SIG-M5 treated with dmso at 0.1 percent for 504 hours (cell line): ENCODE data around the gene TUBA4A.

ENCODE experiments used
- DNase-seq: peaks from one replicate; lab custom pipeline; 2025; ENCODE audit not compliant: unreplicated experiment; lab: John Stamatoyannopoulos, UW

The TUBA4A gene

GRCh38 chr2:219244789-219245147 is 8.9 kb downstream of the TUBA4A start:
- no peak for DNase-seq

GRCh38 chr2:219243291-219243761 is 10.4 kb downstream of the TUBA4A start:
- no peak for DNase-seq

GRCh38 chr2:219234331-219234730 is 19.4 kb downstream of the TUBA4A start:
- DNase-seq = no peak

GRCh38 chr2:219230059-219230540 is 23.6 kb downstream of the TUBA4A start:
- DNase-seq = peak; percentile 43

- peak; percentile 100 for DNase-seq
Observed at GRCh38 chr2:219229305-219230058, 24.2 kb downstream of the TUBA4A start, which contains the start of the genes ANKZF1 and ATG9A. TSS of gene ANKZF1 (plus strand) at chr2:219229806. CDS start at chr2:219230258, 452 bp downstream. TSS of gene ATG9A (minus strand) at chr2:219229636. CDS start at chr2:219228024, 1,612 bp downstream.

- no peak for DNase-seq
Observed at GRCh38 chr2:219228911-219229304, 24.8 kb downstream of the TUBA4A start.

GRCh38 chr2:219228041-219228910 is 25.4 kb downstream of the TUBA4A start:
- peak; percentile 25 for DNase-seq

GRCh38 chr2:219225350-219225749 is 28.4 kb downstream of the TUBA4A start:
- DNase-seq = peak; percentile 59

GRCh38 chr2:219223831-219224610 is 29.7 kb downstream of the TUBA4A start:
- DNase-seq = no peak

- DNase-seq = no peak
Observed at GRCh38 chr2:219221957-219222518, 31.7 kb downstream of the TUBA4A start.

GRCh38 chr2:219220652-219221402 is 32.9 kb downstream of the TUBA4A start:
- no peak for DNase-seq

- DNase-seq = no peak
Observed at GRCh38 chr2:219219784-219220532, 33.8 kb downstream of the TUBA4A start.

- DNase-seq = peak; percentile 27
Observed at GRCh38 chr2:219218732-219219701, 34.7 kb downstream of the TUBA4A start, which contains the start of gene ABCB6. TSS of gene ABCB6 (minus strand) at chr2:219218958. CDS start at chr2:219218673, 285 bp downstream.

GRCh38 chr2:219218217-219218731 is 35.4 kb downstream of the TUBA4A start:
- DNase-seq = no peak

GRCh38 chr2:219216535-219216915 is 37.2 kb downstream of the TUBA4A start:
- no peak for DNase-seq

GRCh38 chr2:219215871-219216534 is 37.7 kb downstream of the TUBA4A start:
- no peak for DNase-seq

GRCh38 chr2:219214786-219215185 is 38.9 kb downstream of the TUBA4A start:
- no peak for DNase-seq
